IMR-90 (cell line): ENCODE measurements around the gene NHP2. TPM values are rescaled to one million over a fixed set of nuclear protein-coding genes. Genes with fewer than 3 reads are reported as not detected.

ENCODE experiments used
- ATAC-seq: fragments of 200-7000 bp; cut with Tn5 transposase; 2 replicates; pipeline ENCODE4 v1.9.1; 2020; ENCODE audit warnings: low read depth, mild to moderate bottlenecking, moderate library complexity
- BruUV-seq: library from RNA; stranded (reverse); fragments of 400-500 nt; replicated peaks from 2 replicates; lab custom pipeline; 2021; lab: Mats Ljungman, UMichigan
- CTCF ChIA-PET: fragments of 300-600 bp; formaldehyde crosslinking; extraction: SDS; loops from one replicate; lab custom pipeline; 2021; ENCODE audit warnings: antibody characterized with exemption; lab: Yijun Ruan, JAX
- POLR2A ChIA-PET: fragments of 300-600 bp; sonication (Branson Sonifier 250); formaldehyde crosslinking; loops from one replicate; lab custom pipeline; 2022; ENCODE audit warnings: antibody characterized with exemption; ENCODE audit not compliant: unreplicated experiment; lab: Charles Lee
- DNase-seq: peaks from one replicate; pipeline ENCODE4 v3.0.0; 2013
- H2AFZ ChIP-seq: replicated peaks from 2 replicates; pipeline ENCODE3; 2013; ENCODE audit warnings: low read length, mild to moderate bottlenecking; ENCODE audit not compliant: poor library complexity
- H2AK5ac ChIP-seq: 2 replicates; pipeline ENCODE4 v1.6.1; 2013; ENCODE audit warnings: low read depth, low read length, inconsistent platforms
- H2AK9ac ChIP-seq: replicated peaks from 2 replicates; pipeline ENCODE3; 2013; ENCODE audit warnings: mild to moderate bottlenecking, low read depth, low read length, moderate library complexity; ENCODE audit not compliant: poor library complexity
- H2BK120ac ChIP-seq: 2 replicates; pipeline ENCODE4 v1.6.1; 2013; ENCODE audit warnings: low read depth, low read length, inconsistent platforms
- H2BK15ac ChIP-seq: 3 replicates; pipeline ENCODE4 v1.6.1; 2013; ENCODE audit warnings: low read depth, low read length, inconsistent platforms
- H2BK20ac ChIP-seq: 2 replicates; pipeline ENCODE4 v1.6.1; 2013; ENCODE audit warnings: low read depth, mild to moderate bottlenecking, inconsistent platforms, low read length, moderate library complexity
- H2BK5ac ChIP-seq: 2 replicates; pipeline ENCODE4 v1.6.1; 2013; ENCODE audit warnings: mild to moderate bottlenecking, low read depth, low read length, inconsistent platforms; ENCODE audit not compliant: poor library complexity, severe bottlenecking
- H3K14ac ChIP-seq: replicated peaks from 2 replicates; pipeline ENCODE4 v1.6.1; 2013; ENCODE audit warnings: low read depth, low read length, inconsistent platforms
- H3K18ac ChIP-seq: 2 replicates; pipeline ENCODE4 v1.6.1; 2013; ENCODE audit warnings: low read depth, low read length, control low read depth
- H3K23ac ChIP-seq: 2 replicates; pipeline ENCODE4 v1.6.1; 2013; ENCODE audit warnings: low read depth, low read length, inconsistent platforms
- H3K27ac ChIP-seq: 2 replicates; pipeline ENCODE4 v1.5.1; 2013; ENCODE audit warnings: mild to moderate bottlenecking, control low read depth, low read length; ENCODE audit not compliant: insufficient read depth
- H3K27me3 ChIP-seq: 2 replicates; pipeline ENCODE4 v1.6.1; 2013; ENCODE audit warnings: low read length; ENCODE audit not compliant: control insufficient read depth, insufficient read depth
- H3K36me3 ChIP-seq: 2 replicates; pipeline ENCODE4 v1.6.1; 2013; ENCODE audit warnings: low read length, mixed read lengths; ENCODE audit not compliant: control insufficient read depth, insufficient read depth
- H3K4ac ChIP-seq: 2 replicates; pipeline ENCODE4 v1.6.1; 2013; ENCODE audit warnings: low read depth, low read length, inconsistent platforms
- H3K4me1 ChIP-seq: 2 replicates; pipeline ENCODE4 v1.6.1; 2013; ENCODE audit warnings: low read length, mixed read lengths; ENCODE audit not compliant: control insufficient read depth, insufficient read depth
- H3K4me2 ChIP-seq: 2 replicates; pipeline ENCODE4 v1.6.1; 2013; ENCODE audit warnings: low read depth, mild to moderate bottlenecking, control low read depth, low read length, moderate library complexity
- H3K4me3 ChIP-seq: 2 replicates; pipeline ENCODE4 v1.5.1; 2013; ENCODE audit warnings: low read depth, mild to moderate bottlenecking, control low read depth, low read length, moderate library complexity; ENCODE audit not compliant: insufficient read depth
- H3K56ac ChIP-seq: 2 replicates; pipeline ENCODE4 v1.6.1; 2013; ENCODE audit warnings: low read length, inconsistent platforms; ENCODE audit not compliant: insufficient read depth; ENCODE audit errors: extremely low read depth
- H3K79me1 ChIP-seq, 2 experiments: 2 replicates each; pipeline ENCODE4 v1.6.1; 2013; ENCODE audit warnings: low read length in 2 of 2, inconsistent platforms in 1 of 2, low read depth in 1 of 2
- H3K9ac ChIP-seq: 2 replicates; pipeline ENCODE4 v1.6.1; 2013; ENCODE audit warnings: low read depth, low read length, control low read depth
- H3K9me1 ChIP-seq: 2 replicates; pipeline ENCODE4 v1.6.1; 2013; ENCODE audit warnings: low read length, inconsistent platforms; ENCODE audit not compliant: insufficient read depth
- H3K9me3 ChIP-seq: 2 replicates; pipeline ENCODE4 v1.6.1; 2013; ENCODE audit warnings: low read length; ENCODE audit not compliant: control insufficient read depth, insufficient read depth
- H4K20me1 ChIP-seq: 2 replicates; pipeline ENCODE4 v1.6.1; 2013; ENCODE audit warnings: low read length, inconsistent platforms; ENCODE audit not compliant: insufficient read depth
- H4K5ac ChIP-seq: 2 replicates; pipeline ENCODE4 v1.6.1; 2013; ENCODE audit warnings: mild to moderate bottlenecking, low read depth, low read length, control low read depth
- H4K8ac ChIP-seq, 2 experiments: 2 replicates each; pipeline ENCODE4 v1.6.1; 2013; ENCODE audit warnings: low read depth in 2 of 2, low read length in 2 of 2, control low read depth in 1 of 2, inconsistent platforms in 1 of 2
- H4K91ac ChIP-seq: 2 replicates; pipeline ENCODE4 v1.6.1; 2013; ENCODE audit warnings: low read depth, low read length, inconsistent platforms; ENCODE audit not compliant: insufficient read depth
- BHLHE40 ChIP-seq: fragments of 150-350 bp; IDR thresholded peaks from 2 replicates; pipeline ENCODE4 v1.6.1; 2016; ENCODE audit warnings: mild to moderate bottlenecking, low read depth, low read length
- CEBPB ChIP-seq: IDR thresholded peaks from 2 replicates; pipeline ENCODE4 v1.6.1; 2012; ENCODE audit warnings: low read depth, low read length, improper control_type of control experiment
- ELK1 ChIP-seq: fragments of 150-350 bp; IDR thresholded peaks from 2 replicates; pipeline ENCODE4 v1.6.1; 2016; ENCODE audit warnings: low read depth, mild to moderate bottlenecking, low read length, moderate library complexity, borderline replicate concordance
- NFE2L2 ChIP-seq: fragments of 150-350 bp; IDR thresholded peaks from 2 replicates; pipeline ENCODE4 v1.6.1; 2016; ENCODE audit warnings: low read depth, mild to moderate bottlenecking, low read length
- RFX5 ChIP-seq: IDR thresholded peaks from 2 replicates; pipeline ENCODE4 v1.8.0; 2012; ENCODE audit warnings: low read depth, mild to moderate bottlenecking, low read length, moderate library complexity
- USF2 ChIP-seq: fragments of 150-350 bp; IDR thresholded peaks from 2 replicates; pipeline ENCODE4 v1.6.1; 2017; ENCODE audit warnings: mild to moderate bottlenecking, antibody characterized with exemption, low read length, low read depth
- WGBS, 2 experiments: methylation state at CpG; one replicate each; pipeline versions ENCODE4 v1.1.5 to v1.1.7; 2013; ENCODE audit warnings: missing lambda C conversion rate in 2 of 2; ENCODE audit not compliant: insufficient read length in 1 of 2; ENCODE audit errors: extremely low coverage in 2 of 2; 5-methylcytosine and 5-hydroxymethylcytosine counted together
- dilution Hi-C: fragments of 300-500 bp; cut with HindIII; formaldehyde crosslinking; loops from one replicate; pipeline ENCODE4 v1.14.3; 2018; ENCODE audit warnings: low sequenced_read_pairs; ENCODE audit not compliant: unreplicated experiment
- in situ Hi-C: fragments of 300-500 bp; cut with MboI; formaldehyde crosslinking; loops from 3 replicates; pipeline ENCODE4 v1.14.3; 2019; ENCODE audit warnings: low sequenced_read_pairs, inconsistent platforms, mixed read lengths
- intact Hi-C: fragments of 100-400 bp; cut with micrococcal nuclease; formaldehyde crosslinking; loops from 2 replicates; pipeline ENCODE4 v1.10.0; 2022
- polyA plus RNA-seq, 3 experiments: library from polyadenylated mRNA; depleted of rRNA; stranded (reverse); fragments of >200 nt; gene quantifications; 2 replicates each; pipeline ENCODE4 v1.2.3, GENCODE V29; 2012; ENCODE audit warnings: low replicate concordance in 1 of 3
- total RNA-seq: library from RNA; depleted of rRNA; stranded (reverse); fragments of >200 nt; gene quantifications from 2 replicates; pipeline ENCODE4 v1.2.3, GENCODE V29; 2012

The NHP2 gene
- total and polyA plus RNA-seq, 2 of the 4 experiments (the other 2 are of a cell fraction) = 180 to 278 TPM

- Histone ChIP-seq H3K14ac (no peak overlapping the region), H2BK20ac (no peak overlapping the region), H2AK5ac (no peak overlapping the region), H3K27me3 (peaks cover 25% of the 10 kb centered on the region), H2BK15ac (no peak overlapping the region), H4K20me1 (no peaks in the 10 kb centered on the region), H3K79me1 (no peaks in the 10 kb centered on the region), H3K9ac (no peak overlapping the region), H2BK120ac (no peak overlapping the region), H3K4me1 (no peaks in the 10 kb centered on the region; the same call in 1 of the 2 replicates), H3K4me2 (no peak overlapping the region), H3K9me1 (no peaks in the 10 kb centered on the region), H2BK5ac (no peak overlapping the region), H3K4me3 (no peak overlapping the region), H3K9me3 (no peaks in the 10 kb centered on the region), H3K23ac (no peak overlapping the region), H3K56ac (no peak overlapping the region), H4K5ac (no peak overlapping the region), H3K18ac (no peak overlapping the region), H3K36me3 (no peaks in the 10 kb centered on the region), H2AFZ (no peak overlapping the region), H2AK9ac (no peak overlapping the region), H3K27ac (no peak overlapping the region), H4K91ac (no peak overlapping the region), H3K4ac (no peak overlapping the region), H4K8ac (no peak overlapping the region)
- in situ Hi-C loops (no loop called here), dilution Hi-C loops (no loop called here), intact Hi-C loops (no loop called here)
- WGBS, 2 experiments = 73% methylated on average over 2 of the region's 13 CpGs; no CpG with 5 or more reads in 1 of the 2 experiments
- ATAC-seq = no peak
- POLR2A ChIA-PET = no interaction called here
- TF ChIP-seq BHLHE40 (no peak), CEBPB (no peak), ELK1 (no peak), NFE2L2 (no peak), RFX5 (no peak), USF2 (no peak)
- CTCF ChIA-PET = no interaction called here
- no peak for DNase-seq
- no TSS peak for BruUV-seq
Measured at GRCh38 chr5:178106556-178107239, 47.0 kb downstream of the NHP2 start.
